H1 (cell line): Measurements from ENCODE around the gene CMTM5. TPM values are rescaled to one million over a fixed set of nuclear protein-coding genes. Genes with fewer than 3 reads are reported as not detected.

Experiments used
- CTCF ChIA-PET: fragments of 300-600 bp; sonication (Branson Sonifier 250); formaldehyde crosslinking; loops from one replicate; lab custom pipeline; 2021; ENCODE audit not compliant: partially characterized antibody; lab: Charles Lee
- POLR2A ChIA-PET: fragments of 300-600 bp; sonication (Branson Sonifier 250); formaldehyde crosslinking; loops from one replicate; lab custom pipeline; 2021; ENCODE audit warnings: inconsistent platforms; ENCODE audit not compliant: partially characterized antibody; lab: Charles Lee
- DNase-seq, 2 experiments: peaks; one replicate each; pipeline versions ENCODE4 v3.0.0 to v3.0.0-alpha.2; 2010 to 2022; ENCODE audit warnings: low spot score in 2 of 2, low read depth in 1 of 2, mixed read lengths in 1 of 2
- FAIRE-seq: peaks from 2 replicates; lab custom pipeline; 2011; peaks lifted over from hg19 to GRCh38; lab: Jason Lieb, UNC
- H2AFZ ChIP-seq: 2 replicates; pipeline ENCODE4 v1.8.1; 2012; ENCODE audit warnings: low read length, inconsistent platforms
- H2AK5ac ChIP-seq: 2 replicates; pipeline ENCODE4 v1.6.1; 2013; ENCODE audit warnings: low read depth, low read length
- H2BK120ac ChIP-seq: replicated peaks from 2 replicates; pipeline ENCODE3; 2013; ENCODE audit warnings: low read depth, low read length, inconsistent platforms
- H2BK12ac ChIP-seq: 2 replicates; pipeline ENCODE4 v1.6.1; 2013; ENCODE audit warnings: low read depth, low read length
- H2BK15ac ChIP-seq: 2 replicates; pipeline ENCODE4 v1.6.1; 2013; ENCODE audit warnings: low read length
- H2BK20ac ChIP-seq: 2 replicates; pipeline ENCODE4 v1.6.1; 2013; ENCODE audit warnings: low read length
- H2BK5ac ChIP-seq: 2 replicates; pipeline ENCODE4 v1.6.1; 2013; ENCODE audit warnings: low read depth, low read length
- H3K14ac ChIP-seq: 2 replicates; pipeline ENCODE4 v1.6.1; 2013; ENCODE audit warnings: inconsistent platforms; ENCODE audit not compliant: insufficient read length
- H3K18ac ChIP-seq: 2 replicates; pipeline ENCODE4 v1.6.1; 2013; ENCODE audit warnings: low read length; ENCODE audit errors: extremely low read depth
- H3K23ac ChIP-seq: 2 replicates; pipeline ENCODE4 v1.6.1; 2013; ENCODE audit warnings: inconsistent platforms; ENCODE audit not compliant: insufficient read length
- H3K23me2 ChIP-seq: 2 replicates; pipeline ENCODE4 v1.6.1; 2013; ENCODE audit warnings: low read depth, low read length
- H3K27ac ChIP-seq: 2 replicates; pipeline ENCODE4 v1.6.1; 2011; ENCODE audit warnings: low read depth, low read length, inconsistent platforms
- H3K27me3 ChIP-seq, 4 experiments: replicated peaks in 1 of 4; 1 replicate in 1 of 4; 2 replicates in 3 of 4; pipeline versions ENCODE4 v1.6.1 to v1.8.1; 2011 to 2013; ENCODE audit warnings: low read length in 3 of 4, mild to moderate bottlenecking in 3 of 4, inconsistent platforms in 2 of 4, mixed read lengths in 2 of 4, moderate library complexity in 1 of 4; ENCODE audit not compliant: control insufficient read depth in 3 of 4, insufficient read depth in 3 of 4; ENCODE audit errors: extremely low read depth in 1 of 4
- H3K36me3 ChIP-seq, 4 experiments: 2 replicates each; pipeline versions ENCODE4 v1.6.1 to v1.8.1; 2011 to 2013; ENCODE audit warnings: mild to moderate bottlenecking in 4 of 4, low read length in 3 of 4, moderate library complexity in 2 of 4, control low read depth in 1 of 4, inconsistent platforms in 1 of 4; ENCODE audit not compliant: insufficient read depth in 4 of 4, control insufficient read depth in 2 of 4
- H3K4ac ChIP-seq: replicated peaks from 2 replicates; pipeline ENCODE3; 2013; ENCODE audit warnings: low read length, low read depth, mixed read lengths, inconsistent platforms; ENCODE audit not compliant: insufficient read length
- H3K4me1 ChIP-seq, 4 experiments: replicated peaks in 1 of 4; 1 replicate in 1 of 4; 2 replicates in 3 of 4; pipeline versions ENCODE4 v1.6.1 to v1.8.1; 2011 to 2013; ENCODE audit warnings: low read length in 3 of 4, inconsistent platforms in 2 of 4, mixed read lengths in 1 of 4; ENCODE audit not compliant: insufficient read depth in 4 of 4, control insufficient read depth in 3 of 4
- H3K4me2 ChIP-seq, 2 experiments: 2 replicates each; pipeline versions ENCODE4 v1.6.1 to v1.8.1; 2011 to 2013; ENCODE audit warnings: low read depth in 2 of 2, low read length in 2 of 2, control low read depth in 1 of 2, inconsistent platforms in 1 of 2, mild to moderate bottlenecking in 1 of 2; ENCODE audit not compliant: insufficient read depth in 1 of 2
- H3K4me3 ChIP-seq, 4 experiments: fragments of 200-600, 300-600 bp in 1 of 4; sonication (generic), shearing (Covaris generic), sonication (Bioruptor Twin) in 1 of 4; 2 replicates each; pipeline versions ENCODE4 v1.5.1 to v1.8.1; 2011 to 2016; ENCODE audit warnings: low read length in 4 of 4, low read depth in 3 of 4, control low read depth in 2 of 4, inconsistent platforms in 2 of 4, mild to moderate bottlenecking in 2 of 4, mixed read lengths in 1 of 4, moderate library complexity in 1 of 4; ENCODE audit not compliant: insufficient read depth in 2 of 4; ENCODE audit errors: extremely low read depth in 1 of 4
- H3K56ac ChIP-seq: replicated peaks from 2 replicates; pipeline ENCODE3; 2013; ENCODE audit warnings: low read depth, mild to moderate bottlenecking, mixed read lengths, low read length, inconsistent platforms; ENCODE audit not compliant: insufficient read length
- H3K79me1 ChIP-seq: 2 replicates; pipeline ENCODE4 v1.6.1; 2013; ENCODE audit warnings: low read depth, low read length, control low read depth
- H3K79me2 ChIP-seq, 2 experiments: 2 replicates each; pipeline versions ENCODE4 v1.6.1 to v1.8.1; 2012 to 2013; ENCODE audit warnings: low read length in 2 of 2, mild to moderate bottlenecking in 2 of 2, inconsistent platforms in 1 of 2; ENCODE audit not compliant: insufficient read depth in 2 of 2, control insufficient read depth in 1 of 2
- H3K9ac ChIP-seq, 4 experiments: replicated peaks in 1 of 4; 1 replicate in 1 of 4; 2 replicates in 3 of 4; pipeline versions ENCODE4 v1.6.1 to v1.8.1; 2011 to 2013; ENCODE audit warnings: low read depth in 3 of 4, low read length in 3 of 4, control low read depth in 2 of 4, mild to moderate bottlenecking in 2 of 4, moderate library complexity in 2 of 4, inconsistent platforms in 1 of 4; ENCODE audit errors: extremely low read depth in 1 of 4
- H3K9me3 ChIP-seq, 2 experiments: 2 replicates each; pipeline versions ENCODE4 v1.6.1 to v1.8.1; 2012 to 2013; ENCODE audit warnings: mild to moderate bottlenecking in 2 of 2, moderate library complexity in 2 of 2, control low read depth in 1 of 2, inconsistent platforms in 1 of 2, low read depth in 1 of 2, low read length in 1 of 2, mixed read lengths in 1 of 2; ENCODE audit not compliant: insufficient read depth in 2 of 2
- H4K20me1 ChIP-seq, 2 experiments: replicated peaks in 1 of 2; 2 replicates each; pipeline versions ENCODE3 to v1.8.1; 2011 to 2013; ENCODE audit warnings: inconsistent platforms in 2 of 2, low read length in 2 of 2, mild to moderate bottlenecking in 1 of 2; ENCODE audit not compliant: insufficient read depth in 2 of 2, control insufficient read depth in 1 of 2
- H4K5ac ChIP-seq: 2 replicates; pipeline ENCODE4 v1.6.1; 2013; ENCODE audit warnings: low read length, low read depth, mixed read lengths, inconsistent platforms; ENCODE audit not compliant: insufficient read length
- H4K8ac ChIP-seq: 2 replicates; pipeline ENCODE4 v1.8.0; 2013; ENCODE audit warnings: mild to moderate bottlenecking, moderate library complexity, low read length, inconsistent platforms; ENCODE audit not compliant: insufficient read depth; ENCODE audit errors: extremely low read depth
- H4K91ac ChIP-seq: replicated peaks from 2 replicates; pipeline ENCODE3; 2013; ENCODE audit warnings: low read length, mixed read lengths, inconsistent platforms; ENCODE audit not compliant: insufficient read length
- CBX5 ChIP-seq: fragments of 300-800, 300-1000 bp; sonication (generic); IDR thresholded peaks from 2 replicates; pipeline ENCODE4 v1.7.1; 2016; ENCODE audit warnings: antibody characterized with exemption, low read length, low read depth
- CREB1 ChIP-seq: IDR thresholded peaks from 2 replicates; pipeline ENCODE4 v1.6.1; 2012; ENCODE audit warnings: inconsistent platforms
- CTCF ChIP-seq, 3 experiments: IDR thresholded peaks; 1 replicate in 2 of 3; 2 replicates in 1 of 3; pipeline versions ENCODE4 v1.5.1 to v1.6.1; 2011; ENCODE audit warnings: low read length in 3 of 3, mild to moderate bottlenecking in 3 of 3, inconsistent platforms in 2 of 3, low read depth in 1 of 3, moderate library complexity in 1 of 3; ENCODE audit not compliant: insufficient read depth in 1 of 3; ENCODE audit errors: control extremely low read depth in 1 of 3
- MAFK ChIP-seq: IDR thresholded peaks from 2 replicates; pipeline ENCODE4 v1.6.1; 2012; ENCODE audit warnings: low read depth, mild to moderate bottlenecking, improper control_type of control experiment, low read length
- PHF8 ChIP-seq: fragments of 200-600 bp; sonication (generic); conservative IDR thresholded peaks from 2 replicates; pipeline ENCODE4 v1.7.1; 2012; ENCODE audit warnings: low read depth, mild to moderate bottlenecking, inconsistent platforms, low read length, moderate library complexity
- RFX5 ChIP-seq: IDR thresholded peaks from 2 replicates; pipeline ENCODE4 v1.6.1; 2011; ENCODE audit warnings: low read depth, low read length, improper control_type of control experiment, borderline replicate concordance
- SIRT6 ChIP-seq: IDR thresholded peaks from one replicate; pipeline ENCODE4 v1.7.1; 2012; ENCODE audit warnings: low read length, inconsistent platforms
- SIX5 ChIP-seq: IDR thresholded peaks from 2 replicates; pipeline ENCODE4 v1.6.1; 2011; ENCODE audit warnings: mild to moderate bottlenecking, low read depth, low read length
- SP1 ChIP-seq: IDR thresholded peaks from 2 replicates; pipeline ENCODE4 v1.6.1; 2011; ENCODE audit warnings: low read depth, low read length
- SRF ChIP-seq: IDR thresholded peaks from 2 replicates; pipeline ENCODE4 v1.6.1; 2011; ENCODE audit warnings: mild to moderate bottlenecking, low read depth, low read length, moderate library complexity
- TAF7 ChIP-seq: optimal IDR thresholded peaks from 2 replicates; pipeline ENCODE3; 2011; ENCODE audit warnings: low read depth, mild to moderate bottlenecking, inconsistent platforms, low read length, moderate library complexity, borderline replicate concordance
- TEAD4 ChIP-seq: IDR thresholded peaks from 2 replicates; pipeline ENCODE4 v1.6.1; 2012; ENCODE audit warnings: low read depth, low read length, inconsistent platforms, mixed read lengths
- WGBS, 2 experiments: shearing (Covaris generic) in 1 of 2; methylation state at CpG; one replicate each; pipeline versions ENCODE4 v1.1.6 to v1.1.7; 2013 to 2015; ENCODE audit warnings: low lambda C conversion rate in 2 of 2, mixed read lengths in 2 of 2, inconsistent platforms in 1 of 2, low coverage in 1 of 2, missing lambda C conversion rate in 1 of 2; ENCODE audit not compliant: insufficient replicate concordance in 2 of 2, insufficient coverage in 1 of 2, insufficient read length in 1 of 2; ENCODE audit errors: extremely low coverage in 1 of 2, missing lambda C conversion rate in 1 of 2; 5-methylcytosine and 5-hydroxymethylcytosine counted together
- polyA plus RNA-seq, 7 experiments: library from polyadenylated mRNA; depleted of rRNA in 3 of 7; stranded (reverse) in 5 of 7; unstranded in 2 of 7; fragments of >200 nt in 5 of 7; fragments of 200-250 nt in 2 of 7; gene quantifications; 1 replicate in 5 of 7; 2 replicates in 1 of 7; 4 replicates in 1 of 7; pipeline versions ENCODE4 v1.2.1 to v1.2.3, GENCODE V29; 2011 to 2013; ENCODE audit warnings: missing spikeins in 2 of 7, mixed read lengths in 2 of 7
- total RNA-seq: library from RNA; stranded (reverse); fragmentation: NEBNext Ultra II Directional; extraction: Animal tissue kit (Norgen Biotek cat#: 25700); gene quantifications from 2 replicates; pipeline ENCODE4 v1.2.1, GENCODE V29; 2021

The CMTM5 gene
- total and polyA plus RNA-seq, 2 of the 8 experiments (the other 6 are each of a cell fraction or from before 2014, with no cell fraction given), result 2.1 TPM; not detected in 1

GRCh38 chr14:23401291-23401690 is 24.4 kb downstream of the CMTM5 start:
- Histone ChIP-seq H3K18ac (no peak overlapping the region), H3K79me2 (no peaks in the 10 kb centered on the region), H3K14ac (no peak overlapping the region), H2BK5ac (no peak overlapping the region), H3K4me2 (no peak overlapping the region), H2BK15ac (no peak overlapping the region), H3K27ac (no peak overlapping the region), H3K4me1 (no peaks in the 10 kb centered on the region; a peak in 1 of 7 replicates), H4K8ac (no peak overlapping the region), H2BK120ac (no peak overlapping the region), H2AFZ (no peak overlapping the region), H3K23ac (no peak overlapping the region), H2BK12ac (no peak overlapping the region), H4K91ac (no peak overlapping the region), H3K79me1 (no peaks in the 10 kb centered on the region), H3K4me3 (no peak overlapping the region), H4K5ac (no peak overlapping the region), H3K27me3 (no peaks in the 10 kb centered on the region; a peak in 1 of 7 replicates), H4K20me1 (peaks cover 0 to 2% of the 10 kb centered on the region in 2 experiments), H3K9me3 (no peaks in the 10 kb centered on the region), H2BK20ac (no peak overlapping the region), H2AK5ac (no peak overlapping the region), H3K56ac (no peak overlapping the region), H3K36me3 (no peaks in the 10 kb centered on the region), H3K9ac (no peak overlapping the region), H3K23me2 (no peaks in the 10 kb centered on the region), H3K4ac (no peak overlapping the region)
- DNase-seq (no peak), FAIRE-seq (no peak)
- CTCF ChIA-PET, result interaction anchor here (1.3 kb wide), 2 partner anchors 10 to 22 kb away, joined by 3 read pairs; no protein-coding TSS in a partner anchor
- POLR2A ChIA-PET, result no interaction called here
- 88% methylated on average over 4 of the region's 4 CpGs; no CpG with 5 or more reads in 1 of the 2 experiments for whole genome bisulfite sequencing, 2 experiments
- TF ChIP-seq TAF7 (no peak), RFX5 (no peak), CREB1 (no peak), PHF8 (no peak), CTCF (IDR thresholded peaks at IDR 0.05; ENCODE audit: control extremely low read depth in 1 of 3, insufficient read depth in 1 of 3, low read depth in 1 of 3, low read length in 3 of 3) (no peak), TEAD4 (no peak), SIRT6 (no peak), SRF (no peak), CBX5 (no peak), SP1 (no peak), MAFK (no peak), SIX5 (no peak)
